Liver (tissue), 3 donors: ENCODE results near the gene TMOD2.

ENCODE experiments used
- EGR1 ChIP-seq, 2 donors: IDR thresholded peaks; 2 replicates each; pipeline ENCODE4 v1.6.1; 2016 to 2018; ENCODE audit warnings: antibody characterized with exemption in 2 of 2, low read depth in 2 of 2
- GABPA ChIP-seq, 2 donors: IDR thresholded peaks in 1 of 2; conservative IDR thresholded peaks in 1 of 2; 2 replicates each; pipeline ENCODE4 v1.6.1; 2016; ENCODE audit warnings: antibody characterized with exemption in 2 of 2, mild to moderate bottlenecking in 1 of 2, moderate library complexity in 1 of 2
- HNF4A ChIP-seq, 2 donors: conservative IDR thresholded peaks; 2 replicates each; pipeline ENCODE4 v1.6.1; 2016; ENCODE audit warnings: antibody characterized with exemption in 2 of 2, mild to moderate bottlenecking in 2 of 2
- JUND ChIP-seq, 2 donors: IDR thresholded peaks; 2 replicates each; pipeline ENCODE4 v1.6.1; 2016; ENCODE audit warnings: antibody characterized with exemption in 2 of 2
- NR2F2 ChIP-seq: IDR thresholded peaks from 2 replicates; pipeline ENCODE4 v1.6.1; 2016; ENCODE audit warnings: antibody characterized with exemption
- RXRA ChIP-seq, 2 donors: IDR thresholded peaks; 2 replicates each; pipeline ENCODE4 v1.6.1; 2017 to 2018; ENCODE audit warnings: antibody characterized with exemption in 2 of 2, mild to moderate bottlenecking in 1 of 2
- TAF1 ChIP-seq: conservative IDR thresholded peaks from 2 replicates; pipeline ENCODE4 v1.6.1; 2016; ENCODE audit warnings: antibody characterized with exemption, mild to moderate bottlenecking
- YY1 ChIP-seq: IDR thresholded peaks from 2 replicates; pipeline ENCODE4 v1.6.1; 2016; ENCODE audit warnings: antibody characterized with exemption, mild to moderate bottlenecking
- TF ChIP-seq, protein P1 (sequence below): IDR thresholded peaks from 2 replicates; pipeline ENCODE4 v1.6.1; 2016; ENCODE audit warnings: antibody characterized with exemption
- TF ChIP-seq, protein P2 (sequence below): fragments of 150-350 bp; IDR thresholded peaks from 2 replicates; pipeline ENCODE4 v1.5.1; 2017; ENCODE audit warnings: improper control_type of control experiment, low read depth, low read length; ENCODE audit not compliant: missing input control
- TF ChIP-seq, protein P3 (sequence below): IDR thresholded peaks from 2 replicates; pipeline ENCODE4 v1.6.1; 2016; ENCODE audit warnings: antibody characterized with exemption, mild to moderate bottlenecking
- donor health status: healthy.
- donor health status: healthy.

DNA sequence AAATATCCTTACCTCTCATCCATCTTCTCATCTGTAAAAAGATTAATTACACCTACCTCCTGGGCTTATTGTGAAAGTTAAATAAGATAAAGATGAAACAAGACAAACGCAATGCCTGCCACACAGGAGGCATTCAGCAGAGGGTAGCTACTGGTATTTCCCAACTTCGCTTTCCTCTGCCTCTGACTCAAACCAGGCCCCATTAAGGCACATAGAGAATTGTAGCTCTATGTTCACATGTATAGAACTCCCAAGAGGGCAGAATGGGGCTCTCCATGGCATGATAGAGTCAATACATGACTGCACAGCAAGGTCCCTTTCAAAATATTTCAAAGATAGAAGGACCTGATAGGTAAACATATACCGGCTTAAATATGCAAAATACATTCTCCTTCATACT lies 15.3 kb upstream of the TMOD2 start:
- TF ChIP-seq YY1, result no peak
- no peak for TF ChIP-seq GABPA (IDR thresholded peaks at IDR 0.05 in 1 of 2, conservative IDR thresholded peaks at IDR 0.05 in 1 of 2)
- TF ChIP-seq TAF1, result no peak
- TF ChIP-seq, protein P1, sequence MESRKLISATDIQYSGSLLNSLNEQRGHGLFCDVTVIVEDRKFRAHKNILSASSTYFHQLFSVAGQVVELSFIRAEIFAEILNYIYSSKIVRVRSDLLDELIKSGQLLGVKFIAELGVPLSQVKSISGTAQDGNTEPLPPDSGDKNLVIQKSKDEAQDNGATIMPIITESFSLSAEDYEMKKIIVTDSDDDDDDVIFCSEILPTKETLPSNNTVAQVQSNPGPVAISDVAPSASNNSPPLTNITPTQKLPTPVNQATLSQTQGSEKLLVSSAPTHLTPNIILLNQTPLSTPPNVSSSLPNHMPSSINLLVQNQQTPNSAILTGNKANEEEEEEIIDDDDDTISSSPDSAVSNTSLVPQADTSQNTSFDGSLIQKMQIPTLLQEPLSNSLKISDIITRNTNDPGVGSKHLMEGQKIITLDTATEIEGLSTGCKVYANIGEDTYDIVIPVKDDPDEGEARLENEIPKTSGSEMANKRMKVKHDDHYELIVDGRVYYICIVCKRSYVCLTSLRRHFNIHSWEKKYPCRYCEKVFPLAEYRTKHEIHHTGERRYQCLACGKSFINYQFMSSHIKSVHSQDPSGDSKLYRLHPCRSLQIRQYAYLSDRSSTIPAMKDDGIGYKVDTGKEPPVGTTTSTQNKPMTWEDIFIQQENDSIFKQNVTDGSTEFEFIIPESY, result no peak
- TF ChIP-seq, protein P2, sequence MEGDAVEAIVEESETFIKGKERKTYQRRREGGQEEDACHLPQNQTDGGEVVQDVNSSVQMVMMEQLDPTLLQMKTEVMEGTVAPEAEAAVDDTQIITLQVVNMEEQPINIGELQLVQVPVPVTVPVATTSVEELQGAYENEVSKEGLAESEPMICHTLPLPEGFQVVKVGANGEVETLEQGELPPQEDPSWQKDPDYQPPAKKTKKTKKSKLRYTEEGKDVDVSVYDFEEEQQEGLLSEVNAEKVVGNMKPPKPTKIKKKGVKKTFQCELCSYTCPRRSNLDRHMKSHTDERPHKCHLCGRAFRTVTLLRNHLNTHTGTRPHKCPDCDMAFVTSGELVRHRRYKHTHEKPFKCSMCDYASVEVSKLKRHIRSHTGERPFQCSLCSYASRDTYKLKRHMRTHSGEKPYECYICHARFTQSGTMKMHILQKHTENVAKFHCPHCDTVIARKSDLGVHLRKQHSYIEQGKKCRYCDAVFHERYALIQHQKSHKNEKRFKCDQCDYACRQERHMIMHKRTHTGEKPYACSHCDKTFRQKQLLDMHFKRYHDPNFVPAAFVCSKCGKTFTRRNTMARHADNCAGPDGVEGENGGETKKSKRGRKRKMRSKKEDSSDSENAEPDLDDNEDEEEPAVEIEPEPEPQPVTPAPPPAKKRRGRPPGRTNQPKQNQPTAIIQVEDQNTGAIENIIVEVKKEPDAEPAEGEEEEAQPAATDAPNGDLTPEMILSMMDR, result no peak
- no peak for TF ChIP-seq RXRA (IDR thresholded peaks at IDR 0.05)
- TF ChIP-seq, protein P3, sequence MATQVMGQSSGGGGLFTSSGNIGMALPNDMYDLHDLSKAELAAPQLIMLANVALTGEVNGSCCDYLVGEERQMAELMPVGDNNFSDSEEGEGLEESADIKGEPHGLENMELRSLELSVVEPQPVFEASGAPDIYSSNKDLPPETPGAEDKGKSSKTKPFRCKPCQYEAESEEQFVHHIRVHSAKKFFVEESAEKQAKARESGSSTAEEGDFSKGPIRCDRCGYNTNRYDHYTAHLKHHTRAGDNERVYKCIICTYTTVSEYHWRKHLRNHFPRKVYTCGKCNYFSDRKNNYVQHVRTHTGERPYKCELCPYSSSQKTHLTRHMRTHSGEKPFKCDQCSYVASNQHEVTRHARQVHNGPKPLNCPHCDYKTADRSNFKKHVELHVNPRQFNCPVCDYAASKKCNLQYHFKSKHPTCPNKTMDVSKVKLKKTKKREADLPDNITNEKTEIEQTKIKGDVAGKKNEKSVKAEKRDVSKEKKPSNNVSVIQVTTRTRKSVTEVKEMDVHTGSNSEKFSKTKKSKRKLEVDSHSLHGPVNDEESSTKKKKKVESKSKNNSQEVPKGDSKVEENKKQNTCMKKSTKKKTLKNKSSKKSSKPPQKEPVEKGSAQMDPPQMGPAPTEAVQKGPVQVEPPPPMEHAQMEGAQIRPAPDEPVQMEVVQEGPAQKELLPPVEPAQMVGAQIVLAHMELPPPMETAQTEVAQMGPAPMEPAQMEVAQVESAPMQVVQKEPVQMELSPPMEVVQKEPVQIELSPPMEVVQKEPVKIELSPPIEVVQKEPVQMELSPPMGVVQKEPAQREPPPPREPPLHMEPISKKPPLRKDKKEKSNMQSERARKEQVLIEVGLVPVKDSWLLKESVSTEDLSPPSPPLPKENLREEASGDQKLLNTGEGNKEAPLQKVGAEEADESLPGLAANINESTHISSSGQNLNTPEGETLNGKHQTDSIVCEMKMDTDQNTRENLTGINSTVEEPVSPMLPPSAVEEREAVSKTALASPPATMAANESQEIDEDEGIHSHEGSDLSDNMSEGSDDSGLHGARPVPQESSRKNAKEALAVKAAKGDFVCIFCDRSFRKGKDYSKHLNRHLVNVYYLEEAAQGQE, result no peak
- TF ChIP-seq EGR1 (IDR thresholded peaks at IDR 0.05; ENCODE audit: low read depth in 2 of 2), result no peak
- no peak for TF ChIP-seq JUND (IDR thresholded peaks at IDR 0.05)
- no peak for TF ChIP-seq NR2F2
- no peak for TF ChIP-seq HNF4A (conservative IDR thresholded peaks at IDR 0.05)
